Mucosa of descending colon (tissue), 3 donors: ENCODE data around the gene DRGX. TPM values are rescaled to one million over a fixed set of nuclear protein-coding genes. Genes with fewer than 3 reads are reported as not detected.

Experiments used
- total RNA-seq, 3 donors: library from RNA; stranded (reverse); fragmentation: NEBNext Ultra II Directional in 2 of 3; extraction: Animal tissue kit (Norgen Biotek cat#: 25700) in 2 of 3; gene quantifications; one replicate each; pipeline versions ENCODE4 v1.2.1 to v1.2.4, GENCODE V29; 2021 to 2023
- donor health status: DM: no; HTN: no; CAD: no; lungs with moderate emphysema.
- donor health status: DM: no; HTN: no; CAD: no.
- donor health status: DM: no; HTN: yes; CAD: no.

DRGX gene
- total RNA-seq, 3 donors from 2014 or later = 0.10 to 0.35 (median 0.22) TPM

Other genes with a start within 250 kb of the DRGX start
- 10 to 100 TPM in 1 of 3 donors, 1 to 10 TPM in 2; 4.8 to 12.7 (median 7.0) TPM for gene TMEM273, start 207.7 kb downstream of the DRGX start, total RNA-seq
- gene C10orf71, start 96.9 kb downstream of the DRGX start, total RNA-seq = under 1 TPM in 1 of 3 donors, not detected in 2; 0.05 TPM
- gene ERCC6, start 143.0 kb upstream of the DRGX start, total RNA-seq = 10 to 100 TPM; 18.9 to 29.8 (median 25.4) TPM
- gene SLC18A3, start 214.2 kb upstream of the DRGX start, total RNA-seq = 1 to 10 TPM in 1 of 3 donors, not detected in 2; 1.6 TPM
- gene CHAT, start 217.9 kb upstream of the DRGX start, total RNA-seq = 1 to 10 TPM in 1 of 3 donors, under 1 TPM in 2; 0.61 to 1.6 (median 0.84) TPM